ENCODE data around the gene RASSF4.

GRCh38 chr10:44979281-44980191, 19.9 kb downstream of the RASSF4 start:
- TF ChIP-seq CTCF (IDR thresholded peaks at IDR 0.05; ENCODE audit: insufficient read depth, low read depth, low read length) = no peak
- TF ChIP-seq EZH2 (IDR thresholded peaks at IDR 0.05; ENCODE audit: insufficient read depth, low read length) = no peak

Data from astrocyte (in vitro differentiated cells and primary cell).